Measurements from ENCODE around the gene CCL19.

GRCh38 chr9:34716711-34717110 lies 25.6 kb upstream of the CCL19 start:
- TF ChIP-seq ZNF281 (CRISPR knock-in tag; IDR thresholded peaks at IDR 0.05): no peak
- no peak for TF ChIP-seq CTCF (IDR thresholded peaks at IDR 0.05)
- no peak for TF ChIP-seq ZBTB43 (CRISPR knock-in tag; IDR thresholded peaks at IDR 0.05)
- TF ChIP-seq KAT7 (CRISPR knock-in tag; IDR thresholded peaks at IDR 0.05; ENCODE audit: borderline replicate concordance): no peak
- no peak for TF ChIP-seq TEAD4 (CRISPR knock-in tag; IDR thresholded peaks at IDR 0.05)
- TF ChIP-seq E2F4 (CRISPR knock-in tag; IDR thresholded peaks at IDR 0.05; ENCODE audit: borderline replicate concordance, low read depth): no peak

Data from WTC11 (cell line).